DOHH2 (cell line): ENCODE data around the gene ELF1.
A peak's percentile ranks its signal among the peaks of the same experiment; 100 is the strongest.

Source experiments
- H3F3A ChIP-seq: fragments of 200-600 bp; sonication (generic), shearing (Covaris generic); 2 replicates; pipeline ENCODE4 v1.6.0; 2016; ENCODE audit warnings: antibody characterized with exemption, mild to moderate bottlenecking; ENCODE audit not compliant: control insufficient read depth, insufficient read depth
- H3K27ac ChIP-seq: fragments of 200-600 bp; sonication (generic); 2 replicates; pipeline ENCODE4 v1.5.1; 2014; ENCODE audit warnings: low read depth, mild to moderate bottlenecking, low read length, moderate library complexity
- H3K27me3 ChIP-seq: fragments of 200-600 bp; sonication (generic); 2 replicates; pipeline ENCODE4 v1.6.1; 2014; ENCODE audit warnings: mild to moderate bottlenecking, low read length, mixed read lengths; ENCODE audit not compliant: control insufficient read depth
- H3K36me3 ChIP-seq: fragments of 200-600 bp; sonication (generic); 2 replicates; pipeline ENCODE4 v1.6.1; 2014; ENCODE audit warnings: mild to moderate bottlenecking, low read length, moderate library complexity, mixed read lengths; ENCODE audit not compliant: control insufficient read depth
- H3K4me1 ChIP-seq: fragments of 200-600 bp; sonication (generic); 2 replicates; pipeline ENCODE4 v1.6.1; 2014; ENCODE audit warnings: mild to moderate bottlenecking, low read length, mixed read lengths; ENCODE audit not compliant: control insufficient read depth
- H3K4me2 ChIP-seq: fragments of 200-600 bp; sonication (generic); 2 replicates; pipeline ENCODE4 v1.6.0; 2014; ENCODE audit warnings: mild to moderate bottlenecking, low read length, moderate library complexity
- H3K4me3 ChIP-seq: fragments of 200-600 bp; sonication (generic); 2 replicates; pipeline ENCODE4 v1.5.1; 2014; ENCODE audit warnings: mild to moderate bottlenecking, low read length, mixed read lengths
- H3K79me2 ChIP-seq: fragments of 200-600 bp; sonication (generic); 2 replicates; pipeline ENCODE4 v1.6.1; 2014; ENCODE audit warnings: mild to moderate bottlenecking, low read length, mixed read lengths; ENCODE audit not compliant: control insufficient read depth
- H3K9me2 ChIP-seq: fragments of 200-600 bp; sonication (generic); replicated peaks from 2 replicates; pipeline ENCODE4 v1.6.1; 2014; ENCODE audit warnings: mild to moderate bottlenecking, low read length, mixed read lengths; ENCODE audit not compliant: control insufficient read depth
- H3K9me3 ChIP-seq: fragments of 200-600 bp; sonication (generic); 2 replicates; pipeline ENCODE4 v1.6.1; 2014; ENCODE audit warnings: antibody characterized with exemption, low read length, mixed read lengths; ENCODE audit not compliant: control insufficient read depth, insufficient read depth
- H4K20me1 ChIP-seq: fragments of 200-600 bp; sonication (generic); 2 replicates; pipeline ENCODE4 v1.6.0; 2014; ENCODE audit warnings: low read depth, mild to moderate bottlenecking, antibody characterized with exemption, low read length, moderate library complexity; ENCODE audit not compliant: control insufficient read depth, insufficient read depth
- CTCF ChIP-seq: fragments of 200-600 bp; sonication (generic); IDR thresholded peaks from one replicate; pipeline ENCODE4 v1.5.1; 2014; ENCODE audit warnings: antibody characterized with exemption, mild to moderate bottlenecking, low read depth, low read length; ENCODE audit not compliant: poor library complexity, severe bottlenecking
- EZH2phosphoT487 ChIP-seq: fragments of 200-600 bp; sonication (generic); IDR thresholded peaks from 2 replicates; pipeline ENCODE4 v1.6.1; 2017; ENCODE audit warnings: borderline replicate concordance, mild to moderate bottlenecking, antibody characterized with exemption, low read length, moderate library complexity, mixed read lengths

The ELF1 gene

GRCh38 chr13:41054212-41054877 is 35.2 kb upstream of the ELF1 start:
- H3K4me2 ChIP-seq: peak overlapping the region; percentile 72
- peak overlapping the region; percentile 62 for H3K4me3 ChIP-seq
- H3K79me2 ChIP-seq: peaks cover 100% of the 10 kb centered on the region
- H3K27me3 ChIP-seq: no peaks in the 10 kb centered on the region
- no peaks in the 10 kb centered on the region; the same call in 1 of the 2 replicates for H3K36me3 ChIP-seq
- H3K4me1 ChIP-seq: peaks cover 92% of the 10 kb centered on the region
- peak overlapping the region; percentile 65 for H3K27ac ChIP-seq
- no peaks in the 10 kb centered on the region for H3K9me3 ChIP-seq
- H3K9me2 ChIP-seq: no peaks in the 10 kb centered on the region
- 0 out of 2 replicates have a peak, but pooled peaks cover 3% of the 10 kb centered on the region for H3F3A ChIP-seq
- H4K20me1 ChIP-seq: no peaks in the 10 kb centered on the region
- no peak for TF ChIP-seq EZH2phosphoT487
- peak; percentile 70 for TF ChIP-seq CTCF

DNA sequence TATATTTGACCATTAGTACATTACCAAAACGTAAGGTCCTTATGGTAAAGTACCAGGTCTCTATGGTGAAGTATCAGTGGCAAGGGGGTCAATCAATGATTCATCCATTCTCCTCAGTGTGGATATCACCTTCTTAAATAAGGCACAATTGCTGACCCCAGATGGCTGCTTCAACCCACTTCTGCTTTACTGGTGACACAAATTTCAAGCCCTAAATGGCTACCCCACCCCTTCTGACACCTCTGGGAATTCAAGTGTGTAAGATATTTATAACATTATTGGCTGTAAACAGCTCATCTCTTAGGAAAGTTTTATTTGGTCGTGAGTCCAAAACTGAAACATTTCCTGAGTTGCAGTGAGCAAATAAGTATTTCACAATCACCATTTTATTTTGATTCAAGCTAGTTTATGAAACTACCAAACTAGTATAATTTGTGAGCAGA is 34.3 kb upstream of the ELF1 start:
- peak overlapping the region; percentile 65 for H3K27ac ChIP-seq
- peak overlapping the region; percentile 62 for H3K4me3 ChIP-seq
- no peaks in the 10 kb centered on the region for H4K20me1 ChIP-seq
- peaks cover 1% of the 10 kb centered on the region for H3K36me3 ChIP-seq
- peaks cover 100% of the 10 kb centered on the region for H3K79me2 ChIP-seq
- H3K4me2 ChIP-seq: peak overlapping the region; percentile 72
- H3K9me2 ChIP-seq: no peaks in the 10 kb centered on the region
- peaks cover 88% of the 10 kb centered on the region for H3K4me1 ChIP-seq
- H3F3A ChIP-seq: no peaks in the 10 kb centered on the region
- no peaks in the 10 kb centered on the region for H3K27me3 ChIP-seq
- no peaks in the 10 kb centered on the region for H3K9me3 ChIP-seq
- no peak for TF ChIP-seq EZH2phosphoT487
- TF ChIP-seq CTCF: no peak

DNA sequence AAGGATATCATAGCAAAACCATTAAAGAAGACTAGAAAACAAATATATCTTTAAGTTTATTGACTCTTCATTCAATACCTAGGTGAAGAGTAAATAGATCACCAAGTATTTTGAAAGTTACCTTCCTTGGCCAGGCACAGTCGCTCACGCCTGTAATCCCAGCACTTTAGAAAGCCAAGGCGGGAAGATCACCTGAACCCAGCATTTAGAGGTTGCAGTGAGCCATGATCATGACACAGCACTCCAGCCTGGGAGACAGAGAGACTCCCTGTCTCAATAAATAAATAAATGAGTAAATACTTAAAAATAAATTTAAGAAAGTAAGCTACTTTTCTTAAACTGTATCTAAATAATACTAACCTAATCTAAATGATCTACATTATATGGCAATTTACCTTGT is 33.3 kb upstream of the ELF1 start:
- peak overlapping the region; percentile 72; the same call in 1 of the 2 replicates for H3K4me2 ChIP-seq
- H3K9me2 ChIP-seq: no peaks in the 10 kb centered on the region
- H3K9me3 ChIP-seq: no peaks in the 10 kb centered on the region
- no peaks in the 10 kb centered on the region for H3K27me3 ChIP-seq
- no peak overlapping the region for H3K4me3 ChIP-seq
- peaks cover 96% of the 10 kb centered on the region for H3K79me2 ChIP-seq
- H4K20me1 ChIP-seq: no peaks in the 10 kb centered on the region
- H3F3A ChIP-seq: no peaks in the 10 kb centered on the region
- peaks cover 78% of the 10 kb centered on the region for H3K4me1 ChIP-seq
- H3K27ac ChIP-seq: no peak overlapping the region
- TF ChIP-seq EZH2phosphoT487 (no peak), CTCF (no peak)
- H3K36me3 ChIP-seq: peaks cover 5% of the 10 kb centered on the region
